Astrocyte of the spinal cord (primary cell): ENCODE results near the gene KLK15.

Experiments used
- DNase-seq: peaks from one replicate; pipeline ENCODE4 v3.0.0; 2011; ENCODE audit warnings: low read depth, low spot score
- H3K4me3 ChIP-seq: 2 replicates; pipeline ENCODE4 v1.5.1; 2011; ENCODE audit warnings: low read depth, mild to moderate bottlenecking, low read length, moderate library complexity
- CTCF ChIP-seq: IDR thresholded peaks from 2 replicates; pipeline ENCODE4 v1.5.1; 2012; ENCODE audit warnings: low read depth, mild to moderate bottlenecking, low read length, inconsistent platforms
- in situ Hi-C: cut with HindIII; loops from 2 replicates; pipeline ENCODE4 v1.10.0; 2017; ENCODE audit warnings: low sequenced_read_pairs

Gene KLK15

DNA sequence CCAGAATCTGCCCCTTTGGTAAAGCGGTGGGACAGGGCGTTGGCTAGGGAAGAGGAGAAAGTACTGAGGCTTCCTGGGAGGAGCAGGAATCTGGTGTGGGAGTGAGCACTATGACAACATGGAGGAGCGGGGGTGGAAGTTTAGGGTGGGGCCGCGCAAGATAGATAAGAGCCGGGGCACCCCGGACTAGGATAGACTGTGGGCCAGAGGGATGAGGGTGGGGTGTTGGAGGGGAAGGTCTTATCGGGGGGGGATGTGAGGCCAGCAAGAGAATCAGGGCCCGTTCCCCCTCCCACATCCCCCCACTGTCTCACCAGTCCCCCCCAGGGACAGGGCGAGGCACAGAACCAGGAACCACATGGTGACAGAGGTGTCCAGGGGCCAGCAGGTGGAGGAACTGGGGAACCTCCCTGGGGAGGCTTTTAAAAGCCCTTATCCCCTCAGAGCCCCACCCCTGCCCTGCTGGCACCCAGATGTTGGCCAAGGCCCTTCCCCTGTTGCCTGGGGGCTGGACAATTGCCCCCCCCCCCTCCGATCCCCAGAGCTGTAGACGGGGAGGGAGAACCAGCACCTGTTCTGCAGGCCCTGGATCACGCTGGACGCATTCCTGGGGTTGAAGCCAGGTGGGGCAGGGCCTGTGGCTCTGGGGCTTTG is 9.9 kb downstream of the KLK15 start, which contains the start of gene KLK1:
Gene KLK1 (minus strand): TSS at position 399 of the 654 bp plus-strand sequence. CDS start 39 bp downstream, at position 360.
- no peak for DNase-seq
- TF ChIP-seq CTCF = no peak
- no peak within 1 kb of the TSS for H3K4me3 ChIP-seq
- in situ Hi-C loops = no loop called here

GRCh38 chr19:50822661-50823208 is 10.6 kb downstream of the KLK15 start:
- no peak overlapping the region for H3K4me3 ChIP-seq
- DNase-seq = no peak
- in situ Hi-C loops = no loop called here
- TF ChIP-seq CTCF = no peak

- no peak for TF ChIP-seq CTCF
- no peak overlapping the region for H3K4me3 ChIP-seq
- DNase-seq = no peak
- in situ Hi-C loops = no loop called here
Measured at GRCh38 chr19:50821622-50822021, 11.8 kb downstream of the KLK15 start.

DNA sequence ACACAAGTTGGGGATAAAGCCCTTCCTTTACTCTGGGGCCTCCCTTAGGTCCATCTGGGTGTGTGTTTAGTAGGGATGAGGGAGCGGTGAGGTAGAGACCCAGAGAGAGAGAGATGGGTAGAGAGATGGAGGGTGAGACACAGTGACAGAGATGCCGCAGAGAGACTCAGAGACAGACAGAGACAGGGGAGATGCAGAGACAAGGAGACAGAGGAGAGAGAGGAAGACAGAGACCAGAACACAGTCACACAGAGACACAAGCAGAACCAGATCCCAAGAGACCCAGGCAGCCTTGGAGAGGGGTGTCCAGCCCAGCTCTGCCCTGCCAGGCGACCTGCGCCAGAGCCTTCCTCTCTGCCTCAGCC is 12.1 kb downstream of the KLK15 start:
- DNase-seq = no peak
- in situ Hi-C loops = no loop called here
- no peak overlapping the region for H3K4me3 ChIP-seq
- TF ChIP-seq CTCF = no peak

DNA sequence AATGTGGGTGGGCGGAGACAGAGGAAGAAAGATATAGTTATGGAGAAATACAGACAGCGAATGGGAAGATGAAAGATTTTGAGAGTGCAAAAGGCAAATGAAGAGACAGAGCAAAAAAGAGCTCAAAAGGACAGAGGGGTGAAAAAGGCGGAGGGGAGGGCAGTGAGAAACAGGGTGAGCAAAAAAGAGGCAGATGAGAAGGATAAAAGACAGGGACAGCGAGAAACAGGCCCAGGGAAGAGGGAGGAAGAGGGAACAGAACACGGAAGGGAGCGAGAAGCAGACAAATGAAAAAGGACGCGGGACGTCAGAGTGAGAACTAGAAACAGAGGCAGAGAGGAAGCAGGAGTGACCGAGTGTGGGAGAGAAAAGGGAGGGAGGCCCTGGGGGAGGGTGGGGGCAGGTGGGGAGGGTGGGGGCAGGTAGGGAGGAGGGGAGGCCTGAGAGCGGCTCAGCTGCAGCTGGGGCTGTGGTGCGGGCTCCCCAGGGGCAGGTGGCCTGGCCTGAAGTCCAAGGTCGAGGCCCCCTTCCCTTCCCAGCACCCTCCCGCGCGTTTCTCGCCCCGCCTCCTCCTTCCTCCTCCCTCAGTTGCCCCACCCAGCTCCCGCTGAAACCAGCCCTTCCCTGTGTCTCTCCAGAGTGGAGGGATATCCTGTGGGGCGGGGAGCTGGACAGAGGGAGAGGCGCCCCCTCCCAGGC is 12.7 kb downstream of the KLK15 start:
- DNase-seq = no peak
- in situ Hi-C loops = no loop called here
- H3K4me3 ChIP-seq = no peak overlapping the region
- TF ChIP-seq CTCF = no peak

- no peak overlapping the region for H3K4me3 ChIP-seq
- in situ Hi-C loops = no loop called here
- DNase-seq = no peak
- no peak for TF ChIP-seq CTCF
Measured at GRCh38 chr19:50820086-50820485, 13.3 kb downstream of the KLK15 start.
